ENCODE data around the gene NKAIN2.

DNA sequence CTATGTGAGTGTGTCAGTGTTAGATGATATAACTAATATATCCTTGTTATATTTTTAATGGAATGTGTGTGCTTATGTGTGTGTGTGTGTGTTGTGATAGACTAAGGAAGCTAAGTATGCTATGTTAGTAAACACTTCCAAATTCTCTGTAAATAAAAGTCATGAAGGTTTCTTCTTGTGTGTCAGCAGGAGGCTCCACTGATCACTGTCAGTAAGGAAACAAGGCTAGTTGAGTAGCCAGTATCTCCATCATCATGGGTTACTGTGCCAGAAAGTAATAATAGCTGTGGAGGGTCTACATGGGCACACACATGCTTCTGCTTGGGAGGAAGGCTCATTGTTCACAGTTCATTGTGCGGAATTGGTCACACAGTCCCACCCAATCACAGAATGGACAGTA is 855.8 kb downstream of the NKAIN2 start:
- TF ChIP-seq, protein P1, sequence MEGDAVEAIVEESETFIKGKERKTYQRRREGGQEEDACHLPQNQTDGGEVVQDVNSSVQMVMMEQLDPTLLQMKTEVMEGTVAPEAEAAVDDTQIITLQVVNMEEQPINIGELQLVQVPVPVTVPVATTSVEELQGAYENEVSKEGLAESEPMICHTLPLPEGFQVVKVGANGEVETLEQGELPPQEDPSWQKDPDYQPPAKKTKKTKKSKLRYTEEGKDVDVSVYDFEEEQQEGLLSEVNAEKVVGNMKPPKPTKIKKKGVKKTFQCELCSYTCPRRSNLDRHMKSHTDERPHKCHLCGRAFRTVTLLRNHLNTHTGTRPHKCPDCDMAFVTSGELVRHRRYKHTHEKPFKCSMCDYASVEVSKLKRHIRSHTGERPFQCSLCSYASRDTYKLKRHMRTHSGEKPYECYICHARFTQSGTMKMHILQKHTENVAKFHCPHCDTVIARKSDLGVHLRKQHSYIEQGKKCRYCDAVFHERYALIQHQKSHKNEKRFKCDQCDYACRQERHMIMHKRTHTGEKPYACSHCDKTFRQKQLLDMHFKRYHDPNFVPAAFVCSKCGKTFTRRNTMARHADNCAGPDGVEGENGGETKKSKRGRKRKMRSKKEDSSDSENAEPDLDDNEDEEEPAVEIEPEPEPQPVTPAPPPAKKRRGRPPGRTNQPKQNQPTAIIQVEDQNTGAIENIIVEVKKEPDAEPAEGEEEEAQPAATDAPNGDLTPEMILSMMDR (IDR thresholded peaks at IDR 0.05): no peak
- TF ChIP-seq POLR2A (IDR thresholded peaks at IDR 0.05): no peak
